Measurements from ENCODE around the gene NUDT4.

DNA sequence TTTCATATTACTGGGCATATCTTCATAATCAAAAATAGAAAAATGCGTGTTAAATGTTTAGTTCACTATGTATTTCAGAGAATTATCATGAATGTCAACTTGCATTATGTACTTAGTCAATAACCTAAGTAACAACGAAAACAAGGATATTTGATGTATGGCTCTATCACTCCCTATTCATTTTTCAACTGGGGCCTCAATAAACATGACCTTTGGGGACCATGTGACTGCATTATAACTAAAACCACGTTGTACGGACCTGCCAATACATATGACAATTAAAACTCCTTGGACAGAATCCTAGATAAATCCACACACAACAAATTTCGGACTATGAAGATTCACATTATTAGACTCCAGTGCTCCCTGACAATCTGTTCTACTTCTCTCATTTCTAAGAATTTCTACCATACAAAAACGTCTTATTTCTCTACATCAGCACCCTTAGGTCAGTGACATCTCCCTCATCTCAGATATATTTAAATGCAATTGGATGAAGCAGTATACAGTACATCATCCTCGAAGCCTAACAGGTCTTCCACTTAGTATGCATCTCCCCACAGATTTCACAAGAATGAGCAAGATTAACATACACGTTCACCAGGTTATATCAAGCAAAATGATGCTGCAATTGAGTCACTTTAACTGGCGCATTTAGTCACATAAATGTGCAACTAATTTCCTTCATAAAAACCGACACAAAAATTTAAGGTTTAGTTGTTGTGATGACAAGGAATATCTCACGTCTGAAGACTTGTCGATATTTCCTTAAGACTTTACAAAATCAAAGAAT, 62.5 kb downstream of the NUDT4 start:
- TF ChIP-seq MAFK (conservative IDR thresholded peaks at IDR 0.05 in 1 of 2, IDR thresholded peaks at IDR 0.05 in 1 of 2; ENCODE audit: low read length in 2 of 2) (no peak), TBX3 (IDR thresholded peaks at IDR 0.05; ENCODE audit: borderline replicate concordance) (no peak), MYNN (CRISPR knock-in tag; IDR thresholded peaks at IDR 0.05; ENCODE audit: low read depth) (no peak)
- TF ChIP-seq, protein P1, sequence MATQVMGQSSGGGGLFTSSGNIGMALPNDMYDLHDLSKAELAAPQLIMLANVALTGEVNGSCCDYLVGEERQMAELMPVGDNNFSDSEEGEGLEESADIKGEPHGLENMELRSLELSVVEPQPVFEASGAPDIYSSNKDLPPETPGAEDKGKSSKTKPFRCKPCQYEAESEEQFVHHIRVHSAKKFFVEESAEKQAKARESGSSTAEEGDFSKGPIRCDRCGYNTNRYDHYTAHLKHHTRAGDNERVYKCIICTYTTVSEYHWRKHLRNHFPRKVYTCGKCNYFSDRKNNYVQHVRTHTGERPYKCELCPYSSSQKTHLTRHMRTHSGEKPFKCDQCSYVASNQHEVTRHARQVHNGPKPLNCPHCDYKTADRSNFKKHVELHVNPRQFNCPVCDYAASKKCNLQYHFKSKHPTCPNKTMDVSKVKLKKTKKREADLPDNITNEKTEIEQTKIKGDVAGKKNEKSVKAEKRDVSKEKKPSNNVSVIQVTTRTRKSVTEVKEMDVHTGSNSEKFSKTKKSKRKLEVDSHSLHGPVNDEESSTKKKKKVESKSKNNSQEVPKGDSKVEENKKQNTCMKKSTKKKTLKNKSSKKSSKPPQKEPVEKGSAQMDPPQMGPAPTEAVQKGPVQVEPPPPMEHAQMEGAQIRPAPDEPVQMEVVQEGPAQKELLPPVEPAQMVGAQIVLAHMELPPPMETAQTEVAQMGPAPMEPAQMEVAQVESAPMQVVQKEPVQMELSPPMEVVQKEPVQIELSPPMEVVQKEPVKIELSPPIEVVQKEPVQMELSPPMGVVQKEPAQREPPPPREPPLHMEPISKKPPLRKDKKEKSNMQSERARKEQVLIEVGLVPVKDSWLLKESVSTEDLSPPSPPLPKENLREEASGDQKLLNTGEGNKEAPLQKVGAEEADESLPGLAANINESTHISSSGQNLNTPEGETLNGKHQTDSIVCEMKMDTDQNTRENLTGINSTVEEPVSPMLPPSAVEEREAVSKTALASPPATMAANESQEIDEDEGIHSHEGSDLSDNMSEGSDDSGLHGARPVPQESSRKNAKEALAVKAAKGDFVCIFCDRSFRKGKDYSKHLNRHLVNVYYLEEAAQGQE (IDR thresholded peaks at IDR 0.05; ENCODE audit: borderline replicate concordance in 1 of 2, low read depth in 1 of 2, low read length in 2 of 2) = no peak
- TF ChIP-seq, protein P2, sequence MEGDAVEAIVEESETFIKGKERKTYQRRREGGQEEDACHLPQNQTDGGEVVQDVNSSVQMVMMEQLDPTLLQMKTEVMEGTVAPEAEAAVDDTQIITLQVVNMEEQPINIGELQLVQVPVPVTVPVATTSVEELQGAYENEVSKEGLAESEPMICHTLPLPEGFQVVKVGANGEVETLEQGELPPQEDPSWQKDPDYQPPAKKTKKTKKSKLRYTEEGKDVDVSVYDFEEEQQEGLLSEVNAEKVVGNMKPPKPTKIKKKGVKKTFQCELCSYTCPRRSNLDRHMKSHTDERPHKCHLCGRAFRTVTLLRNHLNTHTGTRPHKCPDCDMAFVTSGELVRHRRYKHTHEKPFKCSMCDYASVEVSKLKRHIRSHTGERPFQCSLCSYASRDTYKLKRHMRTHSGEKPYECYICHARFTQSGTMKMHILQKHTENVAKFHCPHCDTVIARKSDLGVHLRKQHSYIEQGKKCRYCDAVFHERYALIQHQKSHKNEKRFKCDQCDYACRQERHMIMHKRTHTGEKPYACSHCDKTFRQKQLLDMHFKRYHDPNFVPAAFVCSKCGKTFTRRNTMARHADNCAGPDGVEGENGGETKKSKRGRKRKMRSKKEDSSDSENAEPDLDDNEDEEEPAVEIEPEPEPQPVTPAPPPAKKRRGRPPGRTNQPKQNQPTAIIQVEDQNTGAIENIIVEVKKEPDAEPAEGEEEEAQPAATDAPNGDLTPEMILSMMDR (CRISPR knock-in tag; IDR thresholded peaks at IDR 0.05) = no peak

All from HepG2 (cell line).